ENCODE results near the gene E2F4. TPM values are rescaled to one million over a fixed set of nuclear protein-coding genes. Genes with fewer than 3 reads are reported as not detected.

Gene E2F4
- total RNA-seq, 1 experiment from 2014 or later = 114 TPM

DNA sequence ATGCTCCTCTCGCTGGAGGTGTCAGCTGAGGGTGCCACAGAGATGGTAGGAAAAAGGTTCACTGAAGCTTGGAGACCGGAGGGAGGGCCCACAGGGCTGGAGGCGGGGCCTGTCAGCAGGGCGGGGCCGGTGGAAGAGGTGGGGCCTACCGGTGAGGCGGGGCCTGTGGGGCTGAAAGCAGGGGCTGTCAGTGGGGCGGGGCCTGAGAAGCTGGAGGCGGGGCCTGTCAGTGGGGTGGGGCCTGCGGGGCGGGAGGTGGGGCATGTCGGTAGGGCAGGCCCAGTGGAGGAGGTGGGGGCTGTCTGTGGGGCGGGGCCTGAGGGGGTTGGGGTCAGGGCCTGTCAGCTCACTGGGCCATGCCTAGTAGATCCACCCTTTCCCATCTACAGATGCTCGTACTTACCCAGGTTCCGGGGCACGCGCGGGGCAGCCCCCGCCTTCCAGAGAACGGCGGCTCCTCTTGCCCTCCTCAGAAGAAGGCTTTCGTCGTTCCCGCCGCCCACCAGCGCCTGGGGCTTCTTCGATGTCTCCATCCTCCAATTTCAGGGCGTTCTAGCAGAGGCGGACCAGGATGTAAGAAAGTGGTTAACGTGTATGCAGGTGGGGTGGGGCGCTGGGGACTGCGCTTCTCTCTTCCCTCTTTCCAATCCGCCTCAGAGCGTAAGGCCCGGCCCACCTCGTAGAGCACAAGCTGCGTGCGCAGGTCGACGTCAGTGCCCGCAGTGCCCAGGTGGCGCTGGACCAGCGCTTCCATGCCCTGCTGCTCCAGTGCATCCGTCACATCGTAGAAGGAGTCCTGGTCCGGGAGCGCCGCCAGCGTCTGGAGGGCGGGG, 44.8 kb downstream of the E2F4 start:
- TF ChIP-seq YY1 (IDR thresholded peaks at IDR 0.05; ENCODE audit: extremely low read depth, insufficient replicate concordance, low read depth, low read length) = no peak
- no peak for TF ChIP-seq EGR1 (IDR thresholded peaks at IDR 0.05; ENCODE audit: low read depth)
- TF ChIP-seq, protein P1, sequence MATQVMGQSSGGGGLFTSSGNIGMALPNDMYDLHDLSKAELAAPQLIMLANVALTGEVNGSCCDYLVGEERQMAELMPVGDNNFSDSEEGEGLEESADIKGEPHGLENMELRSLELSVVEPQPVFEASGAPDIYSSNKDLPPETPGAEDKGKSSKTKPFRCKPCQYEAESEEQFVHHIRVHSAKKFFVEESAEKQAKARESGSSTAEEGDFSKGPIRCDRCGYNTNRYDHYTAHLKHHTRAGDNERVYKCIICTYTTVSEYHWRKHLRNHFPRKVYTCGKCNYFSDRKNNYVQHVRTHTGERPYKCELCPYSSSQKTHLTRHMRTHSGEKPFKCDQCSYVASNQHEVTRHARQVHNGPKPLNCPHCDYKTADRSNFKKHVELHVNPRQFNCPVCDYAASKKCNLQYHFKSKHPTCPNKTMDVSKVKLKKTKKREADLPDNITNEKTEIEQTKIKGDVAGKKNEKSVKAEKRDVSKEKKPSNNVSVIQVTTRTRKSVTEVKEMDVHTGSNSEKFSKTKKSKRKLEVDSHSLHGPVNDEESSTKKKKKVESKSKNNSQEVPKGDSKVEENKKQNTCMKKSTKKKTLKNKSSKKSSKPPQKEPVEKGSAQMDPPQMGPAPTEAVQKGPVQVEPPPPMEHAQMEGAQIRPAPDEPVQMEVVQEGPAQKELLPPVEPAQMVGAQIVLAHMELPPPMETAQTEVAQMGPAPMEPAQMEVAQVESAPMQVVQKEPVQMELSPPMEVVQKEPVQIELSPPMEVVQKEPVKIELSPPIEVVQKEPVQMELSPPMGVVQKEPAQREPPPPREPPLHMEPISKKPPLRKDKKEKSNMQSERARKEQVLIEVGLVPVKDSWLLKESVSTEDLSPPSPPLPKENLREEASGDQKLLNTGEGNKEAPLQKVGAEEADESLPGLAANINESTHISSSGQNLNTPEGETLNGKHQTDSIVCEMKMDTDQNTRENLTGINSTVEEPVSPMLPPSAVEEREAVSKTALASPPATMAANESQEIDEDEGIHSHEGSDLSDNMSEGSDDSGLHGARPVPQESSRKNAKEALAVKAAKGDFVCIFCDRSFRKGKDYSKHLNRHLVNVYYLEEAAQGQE (IDR thresholded peaks at IDR 0.05; ENCODE audit: low read depth) = no peak
- TF ChIP-seq, protein P2, sequence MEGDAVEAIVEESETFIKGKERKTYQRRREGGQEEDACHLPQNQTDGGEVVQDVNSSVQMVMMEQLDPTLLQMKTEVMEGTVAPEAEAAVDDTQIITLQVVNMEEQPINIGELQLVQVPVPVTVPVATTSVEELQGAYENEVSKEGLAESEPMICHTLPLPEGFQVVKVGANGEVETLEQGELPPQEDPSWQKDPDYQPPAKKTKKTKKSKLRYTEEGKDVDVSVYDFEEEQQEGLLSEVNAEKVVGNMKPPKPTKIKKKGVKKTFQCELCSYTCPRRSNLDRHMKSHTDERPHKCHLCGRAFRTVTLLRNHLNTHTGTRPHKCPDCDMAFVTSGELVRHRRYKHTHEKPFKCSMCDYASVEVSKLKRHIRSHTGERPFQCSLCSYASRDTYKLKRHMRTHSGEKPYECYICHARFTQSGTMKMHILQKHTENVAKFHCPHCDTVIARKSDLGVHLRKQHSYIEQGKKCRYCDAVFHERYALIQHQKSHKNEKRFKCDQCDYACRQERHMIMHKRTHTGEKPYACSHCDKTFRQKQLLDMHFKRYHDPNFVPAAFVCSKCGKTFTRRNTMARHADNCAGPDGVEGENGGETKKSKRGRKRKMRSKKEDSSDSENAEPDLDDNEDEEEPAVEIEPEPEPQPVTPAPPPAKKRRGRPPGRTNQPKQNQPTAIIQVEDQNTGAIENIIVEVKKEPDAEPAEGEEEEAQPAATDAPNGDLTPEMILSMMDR (IDR thresholded peaks at IDR 0.05 in 2 of 3, conservative IDR thresholded peaks at IDR 0.05 in 1 of 3; ENCODE audit: borderline replicate concordance in 1 of 3, insufficient read depth in 1 of 3, low read depth in 2 of 3, low read length in 2 of 3) = no peak
- TF ChIP-seq SP1 (IDR thresholded peaks at IDR 0.05; ENCODE audit: low read depth) = no peak
- no peak for TF ChIP-seq TCF7L2 (IDR thresholded peaks at IDR 0.05; ENCODE audit: borderline replicate concordance, extremely low read depth, insufficient read depth, insufficient read length)
- TF ChIP-seq SRF (IDR thresholded peaks at IDR 0.05; ENCODE audit: low read depth) = no peak
- no peak for TF ChIP-seq FOSL1 (IDR thresholded peaks at IDR 0.05; ENCODE audit: low read depth)
- no peak for TF ChIP-seq ZFX (IDR thresholded peaks at IDR 0.05)
- no peak for TF ChIP-seq ZNF274 (IDR thresholded peaks at IDR 0.05; ENCODE audit: low read depth, low read length)
- no peak for TF ChIP-seq ELF1 (IDR thresholded peaks at IDR 0.05; ENCODE audit: borderline replicate concordance, low read depth)
- TF ChIP-seq EZH2phosphoT487 (IDR thresholded peaks at IDR 0.05; ENCODE audit: borderline replicate concordance) = no peak
- TF ChIP-seq SIN3A (IDR thresholded peaks at IDR 0.05; ENCODE audit: low read depth) = no peak
- TF ChIP-seq CBX3 (IDR thresholded peaks at IDR 0.05; ENCODE audit: low read depth) = no peak
- TF ChIP-seq, protein P3, sequence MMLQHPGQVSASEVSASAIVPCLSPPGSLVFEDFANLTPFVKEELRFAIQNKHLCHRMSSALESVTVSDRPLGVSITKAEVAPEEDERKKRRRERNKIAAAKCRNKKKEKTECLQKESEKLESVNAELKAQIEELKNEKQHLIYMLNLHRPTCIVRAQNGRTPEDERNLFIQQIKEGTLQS (IDR thresholded peaks at IDR 0.05) = no peak
- peak overlapping the region; percentile 39; the same call in 1 of the 2 replicates for H3K27ac ChIP-seq (ENCODE audit: low read depth, low read length)

More for the DNA sequence above, 44.8 kb downstream of the E2F4 start:
- Histone ChIP-seq H3K27me3 (ENCODE audit: insufficient read depth, low read length) (no peaks in the 10 kb centered on the region), H3K4me2 (ENCODE audit: low read length) (no peak overlapping the region), H3K9me2 (ENCODE audit: insufficient read depth) (no peaks in the 10 kb centered on the region), H2AFZ (ENCODE audit: low read depth, low read length, poor library complexity, severe bottlenecking) (no peak overlapping the region), H3K9ac (ENCODE audit: low read length) (no peak overlapping the region), H3K79me2 (ENCODE audit: insufficient read depth, low read length) (peaks cover 37% of the 10 kb centered on the region), H3K36me3 (ENCODE audit: control insufficient read depth in 1 of 2, insufficient read depth in 2 of 2, low read length in 2 of 2) (peaks cover 25 to 49% of the 10 kb centered on the region in 2 experiments), H3K4me1 (ENCODE audit: control insufficient read depth in 1 of 2, insufficient read depth in 2 of 2, low read length in 2 of 2) (peaks cover 14 to 33% of the 10 kb centered on the region in 2 experiments), H3K9me3 (ENCODE audit: control insufficient read depth in 1 of 2, insufficient read depth in 1 of 2, low read depth in 1 of 2, low read length in 2 of 2) (no peaks in the 10 kb centered on the region), H3K4me3 (replicated peaks in 1 of 2; ENCODE audit: low read depth in 1 of 2, low read length in 2 of 2) (no peak overlapping the region), H4K20me1 (ENCODE audit: insufficient read depth) (no peaks in the 10 kb centered on the region)
- no TSS peak for BruUV-seq (replicated peaks)
- DNase-seq (ENCODE audit: low read depth, low spot score) (peak; percentile 69), ATAC-seq (peak; percentile 88)
- CTCF ChIA-PET = interaction anchor here (0.7 to 2.2 kb wide), 4 partner anchors 9 to 39 kb away, joined by 3 to 9 read pairs (median 6); partner anchors contain the start of gene TMEM208
- POLR2A ChIA-PET = interaction anchor here (0.7 to 1.1 kb wide), 4 partner anchors 9 to 12 kb away, joined by 3 to 13 read pairs (median 4); partner anchors contain the start of genes FHOD1, SLC9A5 and TMEM208
- intact Hi-C loops (cut with micrococcal nuclease) = no loop called here
- RAD21 ChIA-PET (ENCODE audit: low non-redundant PET in 1 of 2, low total read pairs in 2 of 2, uncharacterized antibody in 2 of 2, unreplicated experiment in 2 of 2) = no interaction called here

Measured in HCT116 (cell line).